ENCODE results near the gene ZNF532.
"Not testable (repeated sequence)": the region's sequence is repeated elsewhere in the genome, so short reads cannot be mapped to it uniquely, and the experiment has no call there.

ZNF532 gene, protein sequence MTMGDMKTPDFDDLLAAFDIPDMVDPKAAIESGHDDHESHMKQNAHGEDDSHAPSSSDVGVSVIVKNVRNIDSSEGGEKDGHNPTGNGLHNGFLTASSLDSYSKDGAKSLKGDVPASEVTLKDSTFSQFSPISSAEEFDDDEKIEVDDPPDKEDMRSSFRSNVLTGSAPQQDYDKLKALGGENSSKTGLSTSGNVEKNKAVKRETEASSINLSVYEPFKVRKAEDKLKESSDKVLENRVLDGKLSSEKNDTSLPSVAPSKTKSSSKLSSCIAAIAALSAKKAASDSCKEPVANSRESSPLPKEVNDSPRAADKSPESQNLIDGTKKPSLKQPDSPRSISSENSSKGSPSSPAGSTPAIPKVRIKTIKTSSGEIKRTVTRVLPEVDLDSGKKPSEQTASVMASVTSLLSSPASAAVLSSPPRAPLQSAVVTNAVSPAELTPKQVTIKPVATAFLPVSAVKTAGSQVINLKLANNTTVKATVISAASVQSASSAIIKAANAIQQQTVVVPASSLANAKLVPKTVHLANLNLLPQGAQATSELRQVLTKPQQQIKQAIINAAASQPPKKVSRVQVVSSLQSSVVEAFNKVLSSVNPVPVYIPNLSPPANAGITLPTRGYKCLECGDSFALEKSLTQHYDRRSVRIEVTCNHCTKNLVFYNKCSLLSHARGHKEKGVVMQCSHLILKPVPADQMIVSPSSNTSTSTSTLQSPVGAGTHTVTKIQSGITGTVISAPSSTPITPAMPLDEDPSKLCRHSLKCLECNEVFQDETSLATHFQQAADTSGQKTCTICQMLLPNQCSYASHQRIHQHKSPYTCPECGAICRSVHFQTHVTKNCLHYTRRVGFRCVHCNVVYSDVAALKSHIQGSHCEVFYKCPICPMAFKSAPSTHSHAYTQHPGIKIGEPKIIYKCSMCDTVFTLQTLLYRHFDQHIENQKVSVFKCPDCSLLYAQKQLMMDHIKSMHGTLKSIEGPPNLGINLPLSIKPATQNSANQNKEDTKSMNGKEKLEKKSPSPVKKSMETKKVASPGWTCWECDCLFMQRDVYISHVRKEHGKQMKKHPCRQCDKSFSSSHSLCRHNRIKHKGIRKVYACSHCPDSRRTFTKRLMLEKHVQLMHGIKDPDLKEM (N-terminal part only)

DNA sequence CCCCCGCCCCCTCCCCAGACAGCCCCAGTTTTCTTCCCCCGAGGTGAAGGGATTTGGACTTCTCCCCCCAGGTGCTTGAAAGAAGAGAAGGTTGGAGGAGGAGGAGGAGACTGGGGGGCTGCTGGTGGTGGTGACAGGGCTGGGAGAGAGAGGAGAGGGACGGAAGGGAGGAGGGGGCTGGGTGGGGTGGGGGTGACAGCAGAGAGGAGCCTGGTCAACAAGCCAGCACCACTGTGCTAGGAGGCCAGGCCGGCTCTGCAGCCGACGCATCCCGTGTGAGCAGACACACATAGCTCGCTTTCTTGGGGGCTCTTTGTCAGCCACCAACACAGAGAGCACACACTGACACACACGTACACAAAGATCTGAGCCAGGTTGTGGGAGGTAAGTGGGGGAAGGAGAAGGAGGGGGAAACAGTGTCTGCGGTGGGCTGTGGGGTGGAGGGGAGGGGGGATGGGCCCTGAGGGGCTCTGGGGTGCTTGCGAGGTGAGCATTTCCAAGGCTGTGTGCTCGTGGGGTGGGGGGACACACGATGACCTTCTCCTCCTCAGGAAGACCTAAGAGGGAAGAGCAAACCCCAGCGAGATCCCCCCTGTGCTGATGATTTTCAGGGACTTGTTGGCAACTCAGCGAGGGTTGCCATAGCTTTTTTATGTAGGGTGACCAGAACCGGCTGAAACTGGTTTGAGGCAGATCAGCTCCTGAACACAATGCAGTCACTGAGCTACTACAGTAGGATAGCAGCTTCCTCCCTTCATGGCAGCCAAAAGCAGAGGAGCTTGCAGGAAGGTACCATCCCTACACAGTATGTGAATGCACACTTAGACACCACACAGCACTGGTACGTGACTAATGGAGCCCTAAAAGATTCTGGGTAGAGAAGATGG lies at the start of gene ZNF532:
Gene ZNF532, plus strand, starts transcription at position 732 of the 887 bp plus-strand sequence. CDS start 53,411 bp downstream, outside the sequence.
- DNase-seq (ENCODE audit: low spot score), result peak; percentile 88

DNA sequence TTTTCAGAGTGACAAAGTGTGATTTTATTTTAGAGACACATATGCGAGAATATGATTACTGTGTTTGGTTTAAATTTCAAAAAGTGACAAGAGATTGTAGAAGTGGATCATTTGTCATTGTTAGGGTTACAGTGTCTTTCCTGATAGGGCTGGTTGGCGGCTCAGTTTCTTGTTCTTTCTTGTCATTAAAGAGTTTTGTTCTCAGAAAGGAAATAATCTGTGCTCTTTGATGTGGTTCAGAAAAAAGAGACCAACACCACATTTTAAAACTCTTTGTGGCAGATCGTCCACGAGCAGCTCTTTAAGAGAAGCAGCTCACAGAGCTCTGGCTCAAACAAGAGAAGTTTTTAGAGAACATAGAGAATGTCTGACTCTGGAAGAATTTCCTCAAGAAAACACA lies 45.6 kb upstream of the ZNF532 start:
- DNase-seq (ENCODE audit: low spot score), result no peak

DNA sequence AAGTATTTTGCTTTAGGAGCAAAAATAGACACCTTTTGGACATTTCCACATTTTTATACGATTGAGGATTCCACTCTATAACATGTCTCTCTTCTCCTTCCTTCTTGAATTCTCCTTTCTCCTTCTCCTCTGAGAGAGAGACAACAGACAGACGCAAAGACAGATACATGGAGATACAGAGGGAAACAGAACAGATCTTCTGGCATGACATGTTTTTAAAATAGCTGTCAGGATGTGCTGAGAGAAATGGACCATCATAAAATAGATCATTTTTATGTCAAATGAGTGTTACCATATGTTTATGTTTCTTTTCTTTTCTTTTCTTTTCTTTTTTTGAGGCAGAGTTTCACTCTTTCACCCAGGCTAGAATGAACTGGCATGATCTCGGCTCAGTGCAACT lies 44.4 kb upstream of the ZNF532 start:
- no peak for DNase-seq (ENCODE audit: low spot score)

DNA sequence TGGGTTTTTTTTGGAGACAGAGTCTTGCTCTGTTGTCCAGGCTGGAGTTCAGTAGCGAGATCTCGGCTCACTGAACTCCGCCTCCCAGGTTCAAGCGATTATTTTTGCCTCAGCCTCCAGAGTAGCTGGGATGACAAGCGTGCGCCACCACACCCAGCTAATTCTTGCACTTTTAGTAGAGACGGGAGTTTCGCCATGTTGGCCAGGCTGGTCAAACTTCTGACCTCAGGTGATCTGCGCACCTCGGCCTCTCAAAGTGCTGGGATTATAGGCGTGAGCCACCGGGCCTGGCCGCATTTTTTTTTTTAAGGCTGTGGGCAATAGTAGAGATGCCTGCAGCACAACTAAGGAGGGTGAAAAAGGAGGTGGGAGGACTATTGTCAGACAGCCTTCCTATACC lies 41.7 kb upstream of the ZNF532 start:
- DNase-seq (ENCODE audit: low spot score), result no peak

DNA sequence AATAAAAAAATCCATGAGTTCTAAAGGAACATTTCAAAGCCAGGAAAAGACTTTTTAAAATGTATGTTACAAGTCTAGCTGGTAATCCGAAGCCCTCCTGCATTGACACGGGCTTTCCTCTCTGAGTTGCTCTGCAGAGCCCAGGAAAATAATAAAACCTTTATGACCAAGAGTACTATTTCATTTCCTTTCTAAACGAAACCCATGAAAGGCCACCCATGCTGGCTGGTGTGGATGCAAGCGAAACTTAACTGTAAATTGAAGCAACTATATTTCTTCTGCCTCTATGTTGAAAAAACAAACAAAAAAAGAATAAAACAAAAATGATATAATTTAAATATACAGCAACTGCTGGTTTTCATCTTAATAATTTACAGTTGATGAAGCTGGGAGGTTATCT lies 41.3 kb upstream of the ZNF532 start:
- DNase-seq (ENCODE audit: low spot score), result no peak

DNA sequence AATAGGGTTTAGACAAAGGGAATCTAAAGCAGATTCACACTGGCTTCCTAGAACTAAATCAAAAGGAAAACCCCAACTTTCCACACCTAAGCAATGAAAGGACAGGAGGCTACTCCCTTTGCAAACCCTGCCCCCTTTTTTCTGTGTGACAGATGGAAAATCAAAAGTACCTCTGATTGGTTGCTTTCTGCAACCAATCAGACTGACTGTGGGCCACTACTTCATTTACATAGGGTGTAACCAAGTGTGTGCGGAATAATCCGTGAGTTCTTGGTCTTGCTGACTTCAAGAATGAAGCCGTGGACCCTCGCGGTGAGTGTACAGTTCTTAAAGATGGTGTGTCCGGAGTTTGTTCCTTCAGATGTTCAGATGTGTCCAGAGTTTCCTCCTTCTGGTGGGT lies 37.8 kb upstream of the ZNF532 start:
- DNase-seq (ENCODE audit: low spot score), result not testable (repeated sequence)

DNA sequence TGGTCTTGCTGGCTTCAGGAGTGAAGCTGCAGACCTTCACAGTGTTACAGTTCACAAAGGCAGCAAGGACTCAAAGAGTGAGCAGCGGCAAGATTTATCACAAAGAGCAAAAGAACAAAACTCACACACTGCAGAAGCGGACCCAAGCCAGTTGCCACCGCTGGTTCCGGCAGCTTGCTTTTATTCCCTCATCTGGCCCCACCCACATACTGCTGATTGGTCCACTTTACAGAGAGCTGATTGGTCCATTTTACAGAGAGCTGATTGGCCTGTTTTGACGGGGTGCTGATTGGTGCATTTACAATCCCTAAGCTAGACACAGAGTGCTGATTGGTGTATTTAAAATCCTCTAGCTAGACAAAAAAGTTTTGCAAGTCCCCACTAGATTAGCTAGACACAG lies 37.2 kb upstream of the ZNF532 start:
- no peak for DNase-seq (ENCODE audit: low spot score)

DNA sequence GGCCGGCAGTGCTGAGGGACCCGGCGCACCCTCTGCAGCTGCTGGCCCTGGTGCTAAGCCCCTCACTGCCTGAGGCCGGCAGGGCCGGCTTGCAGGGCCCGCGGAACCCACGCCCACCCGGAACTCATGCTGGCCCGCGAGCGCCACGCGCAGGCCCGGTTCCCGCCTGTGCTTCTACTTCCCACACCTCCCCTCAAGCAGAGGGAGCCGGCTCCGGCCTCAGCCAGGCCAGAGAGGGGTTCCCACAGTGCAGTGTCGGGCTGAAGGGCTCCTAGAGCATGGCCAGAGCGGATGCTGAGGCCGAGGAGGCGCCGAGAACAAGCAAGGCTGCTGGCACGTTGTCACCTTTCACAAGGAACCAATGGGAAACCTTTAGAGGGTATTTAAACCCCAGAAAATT lies 36.8 kb upstream of the ZNF532 start:
- DNase-seq (ENCODE audit: low spot score), result no peak

DNA sequence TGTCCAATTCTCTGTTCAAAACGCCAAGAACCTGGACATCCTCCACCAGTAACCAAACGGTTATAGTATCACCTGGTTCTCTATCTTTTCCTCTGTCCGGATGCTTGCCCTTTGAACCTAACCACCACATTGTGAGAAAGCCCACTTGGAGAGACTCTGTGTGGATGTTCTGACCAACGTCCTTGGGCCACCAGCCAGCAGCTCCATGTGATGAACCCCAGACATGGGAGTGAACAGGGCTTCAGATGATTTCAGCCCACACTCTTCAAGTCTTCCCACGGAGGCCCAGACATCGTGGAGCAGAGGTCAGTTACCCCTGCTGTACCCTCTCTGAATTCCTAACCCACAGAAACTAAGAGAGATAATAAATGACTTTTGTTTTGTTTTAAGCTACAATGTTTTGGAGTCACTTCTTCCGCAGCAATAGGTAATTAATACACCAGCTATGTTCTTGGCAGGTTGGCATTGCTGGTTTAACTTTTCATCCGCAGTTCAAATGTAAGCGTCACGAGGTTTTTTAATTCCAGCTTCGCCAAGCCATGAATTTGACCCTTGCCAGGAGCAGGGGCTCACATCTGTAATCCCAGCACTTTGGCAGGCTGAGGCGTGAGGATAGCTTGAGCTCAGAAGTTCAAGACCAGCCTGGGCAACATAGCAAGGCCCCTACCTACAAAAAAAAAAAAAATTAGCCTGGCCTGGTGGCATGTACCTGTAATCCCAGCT lies 36.1 kb upstream of the ZNF532 start:
- no peak for DNase-seq (ENCODE audit: low spot score)

DNA sequence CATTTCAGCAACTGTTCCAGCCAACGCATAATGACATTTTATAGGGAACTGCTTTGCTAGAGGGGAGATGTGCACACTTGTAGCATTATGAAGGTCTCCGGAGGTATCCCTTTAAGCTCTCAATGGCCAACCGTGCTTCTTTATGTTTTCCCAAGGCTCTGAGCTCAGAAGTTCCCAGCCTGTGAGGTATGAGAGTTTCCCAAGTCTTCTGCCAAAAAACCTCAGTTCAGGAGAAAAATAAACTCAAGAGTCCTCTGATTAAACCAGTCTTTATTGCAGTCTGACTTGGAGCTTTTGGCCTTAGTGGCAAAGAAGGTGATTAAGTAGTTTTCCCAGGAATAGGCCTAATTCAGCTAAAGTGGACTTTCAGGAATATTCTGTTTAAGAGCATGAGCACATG lies 35.4 kb upstream of the ZNF532 start:
- DNase-seq (ENCODE audit: low spot score), result no peak

DNA sequence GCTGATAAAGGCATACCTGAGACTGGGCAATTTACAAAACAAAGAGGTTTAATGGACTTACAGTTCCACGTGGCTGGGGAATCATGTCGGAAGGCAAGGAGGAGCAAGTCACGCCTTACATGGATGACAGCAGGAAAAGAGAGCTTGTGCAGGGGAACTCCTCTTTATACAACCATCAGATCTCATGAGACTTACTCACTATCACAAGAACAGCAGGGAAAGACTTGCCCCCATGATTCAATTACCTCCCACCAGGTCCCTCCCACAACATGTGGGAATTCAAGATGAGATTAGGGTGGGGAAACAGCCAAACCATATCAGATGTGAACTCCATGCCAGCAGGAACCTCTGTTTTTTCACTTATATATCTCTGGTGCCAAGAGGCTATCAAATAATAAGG lies 34.8 kb upstream of the ZNF532 start:
- DNase-seq (ENCODE audit: low spot score), result not testable (repeated sequence)

DNA sequence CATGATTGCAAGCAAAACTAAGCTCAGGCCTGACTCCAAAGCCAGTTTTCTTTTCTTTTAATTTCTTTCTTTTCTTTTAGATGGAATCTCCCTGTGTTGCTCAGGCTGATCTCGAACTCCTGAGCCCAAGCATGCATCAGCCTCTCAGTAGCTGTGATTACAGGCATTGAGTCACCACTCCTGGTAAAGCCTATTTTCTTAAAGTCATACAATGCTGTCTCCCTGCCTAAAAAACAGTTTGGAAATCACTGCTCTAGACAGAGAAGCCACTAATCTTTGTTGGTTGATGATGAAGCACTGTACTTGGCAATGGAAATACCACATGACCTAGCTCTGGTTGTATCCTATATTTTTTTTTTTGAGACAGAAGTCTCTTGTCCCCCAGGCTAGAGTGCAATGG lies 33.1 kb upstream of the ZNF532 start:
- no peak for DNase-seq (ENCODE audit: low spot score)

DNA sequence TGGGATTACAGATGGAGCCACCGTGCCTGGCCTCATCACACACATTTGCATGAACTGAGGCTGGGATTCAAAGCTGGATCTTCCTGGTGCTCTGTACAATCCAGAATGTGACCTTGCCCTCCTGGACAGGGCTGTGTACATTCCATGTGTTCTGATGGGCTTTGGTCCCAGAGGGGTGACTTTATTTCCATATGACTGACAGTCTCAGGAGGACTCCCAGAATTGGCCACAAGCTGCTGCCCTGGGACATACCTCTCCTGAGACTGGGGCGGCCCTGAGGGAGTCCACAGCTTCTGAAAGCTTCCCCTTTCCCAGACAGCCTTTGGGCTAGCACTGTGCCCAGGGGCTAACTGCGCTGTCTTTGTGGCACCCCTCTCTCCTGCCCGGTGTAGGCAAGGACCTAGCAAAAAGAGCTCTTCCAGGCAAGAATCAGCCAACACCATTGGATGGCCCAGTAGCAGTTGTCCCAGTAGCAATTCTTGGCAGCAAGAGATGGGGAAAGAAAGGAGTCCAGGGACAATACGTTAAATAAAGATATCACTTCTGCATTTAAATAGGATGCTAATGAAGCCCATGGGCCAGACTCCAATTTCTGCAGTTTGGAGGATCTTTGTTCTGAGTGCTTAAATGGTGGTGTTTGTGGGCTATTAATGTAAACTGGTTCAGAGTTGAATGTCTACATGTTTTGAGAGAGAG lies 26.4 kb upstream of the ZNF532 start:
- no peak for DNase-seq (ENCODE audit: low spot score)

DNA sequence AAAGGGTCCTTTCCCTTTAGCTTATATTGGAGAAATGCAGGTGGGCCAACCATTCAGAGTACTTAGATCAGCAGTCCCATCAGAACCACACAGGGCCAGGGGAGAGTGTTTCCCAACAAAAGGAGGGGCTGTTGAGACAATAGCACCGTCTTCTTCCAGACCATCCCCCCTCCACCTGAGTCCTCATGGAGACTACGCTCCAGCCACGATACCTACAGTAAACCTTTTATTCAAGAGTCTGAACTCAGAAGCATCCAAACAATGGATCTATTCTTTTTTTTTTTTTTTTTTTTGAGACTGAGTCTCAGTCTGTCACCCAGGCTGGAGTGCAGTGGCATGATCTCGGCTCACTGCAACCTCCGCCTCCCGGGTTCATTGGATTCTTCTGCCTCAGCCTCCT lies 25.7 kb upstream of the ZNF532 start:
- DNase-seq (ENCODE audit: low spot score), result no peak

DNA sequence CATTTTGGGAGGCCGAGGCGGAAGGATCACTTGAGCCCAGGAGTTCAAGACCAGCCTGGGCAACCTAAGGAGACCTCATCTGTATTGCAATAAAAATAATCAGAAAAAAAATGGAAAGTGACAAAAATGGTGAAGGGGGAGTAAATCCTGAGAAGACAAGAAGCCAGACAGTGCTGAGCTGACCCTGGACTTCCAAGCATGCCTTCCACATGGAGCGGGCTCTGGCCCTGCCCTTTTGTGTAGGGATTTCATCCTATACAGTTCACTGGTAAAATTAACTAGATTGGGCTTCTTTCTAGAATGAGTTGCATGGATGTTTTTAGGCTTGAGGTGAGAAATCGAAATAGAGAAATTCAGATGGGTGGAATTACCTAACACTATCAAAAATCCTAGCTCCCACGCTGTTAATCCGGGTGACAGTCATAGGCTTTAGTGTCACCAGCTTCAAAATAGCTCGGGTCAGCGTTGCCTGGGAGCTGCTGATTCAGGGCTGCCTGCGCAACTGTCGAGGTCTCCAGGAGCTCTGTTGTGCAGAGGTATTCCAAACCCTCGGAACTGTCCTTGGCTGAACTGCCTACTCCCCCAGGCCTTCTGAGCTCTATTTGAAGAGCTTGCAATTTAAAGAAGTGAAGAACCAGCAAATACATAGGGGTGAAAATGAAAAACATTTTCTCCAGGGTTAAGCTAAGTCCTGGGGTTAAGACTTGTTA lies 21.5 kb upstream of the ZNF532 start:
- DNase-seq (ENCODE audit: low spot score), result peak; percentile 76

DNA sequence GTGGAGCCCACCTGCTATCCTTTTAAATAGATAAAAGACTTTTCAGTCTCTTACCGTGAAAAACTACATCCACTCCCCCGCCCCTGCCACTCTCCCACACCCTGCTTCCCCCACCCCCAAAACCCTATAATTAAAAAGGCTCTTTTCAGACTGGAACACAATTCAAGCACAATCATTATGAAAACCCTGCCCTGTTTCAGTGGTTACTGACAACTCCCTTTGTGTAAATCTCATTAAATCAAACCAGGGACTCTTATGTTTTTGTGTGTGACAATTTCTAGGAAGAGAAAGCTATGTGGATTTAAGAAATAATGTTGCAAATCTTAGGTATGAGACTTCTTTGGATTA lies 21.0 kb upstream of the ZNF532 start:
- peak; percentile 18 for DNase-seq (ENCODE audit: low spot score)

DNA sequence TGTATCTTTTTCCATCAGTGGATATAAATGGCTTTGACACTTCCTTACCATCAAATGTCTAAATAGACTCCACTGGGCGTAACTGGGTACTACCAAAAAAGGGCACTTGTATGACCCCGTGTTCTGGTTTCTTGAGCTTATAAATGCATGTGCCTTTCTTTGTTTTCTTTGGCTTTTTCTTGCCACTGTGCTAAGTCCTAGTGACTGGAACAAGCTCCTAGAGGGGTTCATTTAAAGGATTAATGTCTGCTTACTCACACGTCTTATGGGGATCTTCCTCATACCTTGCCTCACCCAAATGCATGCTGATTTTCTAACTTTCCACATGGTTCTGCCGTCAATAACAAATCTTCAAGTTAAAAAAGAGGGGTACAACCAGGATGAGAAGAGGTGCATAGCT lies 19.8 kb upstream of the ZNF532 start:
- DNase-seq (ENCODE audit: low spot score), result no peak

DNA sequence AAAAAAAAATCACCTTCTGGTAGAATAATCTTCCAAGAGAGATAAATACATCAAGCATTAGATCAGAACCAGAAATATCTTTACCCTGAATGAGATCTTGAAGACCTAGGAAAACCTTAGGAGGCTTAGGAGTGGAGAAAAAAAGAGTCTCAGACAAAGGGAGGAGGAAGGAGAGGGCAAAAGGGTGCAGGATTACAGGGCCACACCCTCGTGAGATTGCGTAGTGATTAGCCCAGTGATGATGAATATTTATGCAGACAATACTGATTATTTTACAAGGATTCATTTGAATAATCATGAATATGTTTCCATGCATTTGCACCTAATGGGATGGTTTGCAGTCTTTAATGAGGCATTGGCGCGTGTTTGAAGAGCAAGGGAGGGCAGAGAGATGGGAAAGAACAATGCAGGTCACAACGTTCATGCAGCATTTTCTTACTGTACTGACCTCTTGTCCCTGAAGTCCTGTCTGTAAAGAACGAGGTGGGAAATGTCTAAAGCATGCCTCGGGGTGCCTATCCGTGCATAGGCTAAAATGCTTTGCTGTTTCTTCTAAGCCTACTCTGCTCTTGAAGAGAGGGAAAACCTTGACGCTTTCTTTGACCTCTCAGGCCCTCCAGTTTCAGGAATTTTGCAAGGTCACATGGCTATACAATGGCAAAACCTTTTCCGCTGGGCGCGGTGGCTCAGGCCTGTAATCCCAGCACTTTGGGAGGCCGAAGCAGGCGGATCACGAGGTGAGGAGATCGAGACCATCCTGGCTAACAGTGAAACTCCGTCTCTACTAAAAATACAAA lies 18.6 kb upstream of the ZNF532 start:
- DNase-seq (ENCODE audit: low spot score), result no peak
